Kidney (tissue), 14 donors: Measurements from ENCODE around the gene KLLN. TPM values are rescaled to one million over a fixed set of nuclear protein-coding genes. Genes with fewer than 3 reads are reported as not detected.
"Not testable (repeated sequence)": the region's sequence is repeated elsewhere in the genome, so short reads cannot be mapped to it uniquely, and the experiment has no call there.

Experiments
- DNase-seq, 5 donors: peaks; one replicate each; pipeline ENCODE4 v3.0.0-alpha.2; 2013 to 2020
- FAIRE-seq: peaks from 2 replicates; lab custom pipeline; 2012; peaks lifted over from hg19 to GRCh38; lab: Jason Lieb, UNC
- H3K27ac ChIP-seq, 2 donors: one replicate each; pipeline ENCODE4 v1.7.0; 2013; ENCODE audit warnings: low read depth in 2 of 2, low read length in 2 of 2, inconsistent platforms in 1 of 2
- H3K27me3 ChIP-seq: one replicate; pipeline ENCODE4 v1.7.1; 2013; ENCODE audit warnings: low read length, inconsistent platforms; ENCODE audit not compliant: control insufficient read depth, insufficient read depth
- H3K36me3 ChIP-seq, 3 donors: one replicate each; pipeline versions ENCODE4 v1.7.0 to v1.7.1; 2013; ENCODE audit warnings: low read length in 3 of 3, control low read depth in 1 of 3, inconsistent platforms in 1 of 3; ENCODE audit not compliant: insufficient read depth in 3 of 3, control insufficient read depth in 2 of 3
- H3K4me1 ChIP-seq, 3 donors: one replicate each; pipeline versions ENCODE4 v1.7.0 to v1.7.1; 2013; ENCODE audit warnings: low read length in 3 of 3, inconsistent platforms in 1 of 3, low read depth in 1 of 3; ENCODE audit not compliant: control insufficient read depth in 2 of 3, insufficient read depth in 2 of 3
- H3K4me3 ChIP-seq, 3 donors: one replicate each; pipeline versions ENCODE4 v1.7.0 to v1.8.1; 2013; ENCODE audit warnings: low read length in 3 of 3, control low read depth in 1 of 3, inconsistent platforms in 1 of 3
- H3K9ac ChIP-seq, 3 donors: one replicate each; pipeline versions ENCODE4 v1.7.0 to v1.7.1; 2013; ENCODE audit warnings: low read length in 3 of 3, control low read depth in 1 of 3, inconsistent platforms in 1 of 3
- H3K9me3 ChIP-seq, 3 donors: one replicate each; pipeline versions ENCODE4 v1.7.0 to v1.7.1; 2013; ENCODE audit warnings: low read length in 3 of 3, control low read depth in 1 of 3, inconsistent platforms in 1 of 3; ENCODE audit not compliant: control insufficient read depth in 2 of 3, insufficient read depth in 1 of 3
- intact Hi-C: fragments of 100-400 bp; cut with DNase I; formaldehyde crosslinking; loops from one replicate; pipeline ENCODE4 v1.11.1; 2022
- polyA plus RNA-seq: library from polyadenylated mRNA; stranded (reverse); fragments of 350-450 nt; fragmentation: Illumina TruSeq; extraction: RNeasy Lipid Tissue Mini Kit (QIAGEN cat#74804); gene quantifications from one replicate; pipeline ENCODE4 v1.2.3, GENCODE V29; 2014; ENCODE audit warnings: low read depth, low replicate concordance; ENCODE audit not compliant: insufficient read depth
- total RNA-seq: library from RNA; stranded (reverse); fragmentation: NEBNext Ultra II Directional; extraction: Animal tissue kit (Norgen Biotek cat#: 25700); gene quantifications from one replicate; pipeline ENCODE4 v1.2.1, GENCODE V29; 2021
- TF ChIP-seq, protein P1 (sequence below): IDR thresholded peaks from 3 replicates; pipeline ENCODE4 v1.5.1; 2012; ENCODE audit warnings: mild to moderate bottlenecking, moderate library complexity, borderline replicate concordance; ENCODE audit not compliant: insufficient read depth; ENCODE audit errors: extremely low read depth
- donor health status: control.
- donor health status: control.
- donor health status: control.
- donor health status: control.
- donor health status: control.
- donor health status: DM: yes; HTN: yes; CAD: no.
- donor health status: Normal renal cell carcinoma (clear cell type).

The KLLN gene
- total and polyA plus RNA-seq, 2 donors from 2014 or later = 0.82 to 1.7 TPM

DNA sequence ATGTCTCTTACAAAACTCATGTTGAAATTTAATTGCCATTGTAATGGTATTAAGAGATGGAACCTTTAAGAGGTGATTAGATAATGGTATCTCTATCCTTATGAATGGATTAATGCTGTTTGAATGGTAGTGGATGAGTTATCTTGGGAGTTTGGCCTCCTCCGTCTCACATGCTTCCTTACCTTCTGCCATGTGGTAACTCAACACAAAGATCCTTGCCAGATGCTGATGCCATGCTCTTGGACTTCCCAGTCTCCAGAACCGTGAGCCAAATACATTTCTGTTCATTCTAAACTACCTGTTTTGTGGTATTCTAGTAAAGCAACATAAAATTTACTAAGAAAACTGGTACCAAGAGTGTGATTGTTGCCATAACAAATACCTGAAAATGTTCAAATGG, 23.3 kb upstream of the KLLN start:
- H3K4me3 ChIP-seq = no peak overlapping the region
- intact Hi-C loops = no loop called here
- TF ChIP-seq, protein P1, sequence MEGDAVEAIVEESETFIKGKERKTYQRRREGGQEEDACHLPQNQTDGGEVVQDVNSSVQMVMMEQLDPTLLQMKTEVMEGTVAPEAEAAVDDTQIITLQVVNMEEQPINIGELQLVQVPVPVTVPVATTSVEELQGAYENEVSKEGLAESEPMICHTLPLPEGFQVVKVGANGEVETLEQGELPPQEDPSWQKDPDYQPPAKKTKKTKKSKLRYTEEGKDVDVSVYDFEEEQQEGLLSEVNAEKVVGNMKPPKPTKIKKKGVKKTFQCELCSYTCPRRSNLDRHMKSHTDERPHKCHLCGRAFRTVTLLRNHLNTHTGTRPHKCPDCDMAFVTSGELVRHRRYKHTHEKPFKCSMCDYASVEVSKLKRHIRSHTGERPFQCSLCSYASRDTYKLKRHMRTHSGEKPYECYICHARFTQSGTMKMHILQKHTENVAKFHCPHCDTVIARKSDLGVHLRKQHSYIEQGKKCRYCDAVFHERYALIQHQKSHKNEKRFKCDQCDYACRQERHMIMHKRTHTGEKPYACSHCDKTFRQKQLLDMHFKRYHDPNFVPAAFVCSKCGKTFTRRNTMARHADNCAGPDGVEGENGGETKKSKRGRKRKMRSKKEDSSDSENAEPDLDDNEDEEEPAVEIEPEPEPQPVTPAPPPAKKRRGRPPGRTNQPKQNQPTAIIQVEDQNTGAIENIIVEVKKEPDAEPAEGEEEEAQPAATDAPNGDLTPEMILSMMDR = no peak
- H3K4me1 ChIP-seq = no peaks in the 10 kb centered on the region
- H3K9me3 ChIP-seq = peaks cover 0 to 6% (median 4%) of the 10 kb centered on the region in 3 donors
- no peak overlapping the region for H3K27ac ChIP-seq
- H3K9ac ChIP-seq = no peak overlapping the region
- peaks cover 6 to 8% (median 8%) of the 10 kb centered on the region in 3 donors for H3K36me3 ChIP-seq
- no peaks in the 10 kb centered on the region for H3K27me3 ChIP-seq
- no peak for FAIRE-seq
- DNase-seq = no peak

DNA sequence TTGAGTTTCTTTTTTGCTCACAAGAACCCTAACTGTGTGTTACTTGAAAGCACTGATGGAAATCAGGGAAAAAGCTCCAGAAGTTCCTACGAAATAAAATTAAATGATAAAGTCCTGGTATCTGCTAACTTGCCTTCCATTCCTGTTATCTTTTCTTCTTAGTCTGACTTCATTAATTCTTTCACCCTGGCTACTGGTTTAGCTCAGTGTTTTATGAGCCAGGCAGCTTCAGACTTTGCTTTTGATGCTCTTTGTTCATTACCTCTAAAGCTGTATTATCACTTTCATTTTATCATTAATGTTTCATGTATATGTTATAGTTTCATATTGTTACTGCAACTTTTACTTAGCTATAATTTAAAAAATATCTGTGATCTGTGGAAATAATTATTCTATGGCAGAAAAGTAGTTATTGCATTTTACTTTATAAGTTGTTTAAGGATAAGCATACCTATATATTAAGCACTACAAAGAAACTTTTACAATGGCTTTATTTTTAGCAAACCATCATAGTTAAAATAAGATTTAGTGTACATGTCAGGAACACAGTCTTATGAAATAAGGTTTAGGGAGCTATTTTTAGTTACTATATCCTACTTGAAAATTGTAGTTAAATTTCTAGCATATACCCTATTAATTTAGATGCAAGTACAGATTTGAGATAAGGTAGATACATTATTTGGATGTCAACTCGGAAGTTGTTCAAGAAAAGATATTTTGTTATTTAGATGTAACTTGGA, 19.4 kb upstream of the KLLN start:
- TF ChIP-seq, protein P1 = no peak
- H3K4me1 ChIP-seq = no peaks in the 10 kb centered on the region
- peaks cover 3 to 8% (median 6%) of the 10 kb centered on the region in 3 donors for H3K36me3 ChIP-seq
- H3K9ac ChIP-seq = no peak overlapping the region
- DNase-seq (no peak), FAIRE-seq (no peak)
- no peaks in the 10 kb centered on the region for H3K27me3 ChIP-seq
- intact Hi-C loops = no loop called here
- no peak overlapping the region for H3K4me3 ChIP-seq
- peaks cover 0 to 6% (median 4%) of the 10 kb centered on the region in 3 donors for H3K9me3 ChIP-seq
- no peak overlapping the region for H3K27ac ChIP-seq

DNA sequence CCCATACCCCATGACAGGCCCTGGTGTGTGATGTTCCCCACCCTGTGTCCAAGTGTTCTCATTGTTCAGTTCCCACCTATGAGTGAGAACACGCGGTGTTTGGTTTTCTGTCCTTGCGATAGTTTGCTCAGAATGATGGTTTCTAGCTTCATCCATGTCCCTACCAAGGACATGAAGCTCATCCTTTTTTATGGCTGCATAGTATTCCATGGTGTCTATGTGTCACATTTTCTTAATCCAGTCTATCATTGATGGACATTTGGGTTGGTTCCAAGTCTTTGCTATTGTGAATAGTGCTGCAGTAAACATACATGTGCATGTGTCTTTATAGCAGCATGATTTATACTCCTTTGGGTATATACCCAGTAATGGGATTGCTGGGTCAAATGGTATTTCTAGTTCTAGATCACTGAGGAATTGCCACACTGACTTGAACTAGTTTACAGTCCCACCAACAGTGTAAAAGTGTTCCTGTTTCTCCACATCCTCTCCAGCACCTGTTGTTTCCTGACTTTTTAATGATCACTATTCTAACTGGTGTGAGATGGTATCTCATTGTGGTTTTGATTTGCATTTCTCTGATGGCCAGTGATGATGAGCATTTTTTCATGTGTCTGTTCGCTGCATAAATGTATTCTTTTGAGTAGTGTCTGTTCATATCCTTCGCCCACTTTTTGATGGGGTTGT, 18.2 kb upstream of the KLLN start:
- H3K27me3 ChIP-seq, intact Hi-C loops, FAIRE-seq, H3K9ac ChIP-seq, DNase-seq, H3K4me1 ChIP-seq, H3K9me3 ChIP-seq, H3K4me3 ChIP-seq, H3K36me3 ChIP-seq, H3K27ac ChIP-seq: not testable (repeated sequence)

DNA sequence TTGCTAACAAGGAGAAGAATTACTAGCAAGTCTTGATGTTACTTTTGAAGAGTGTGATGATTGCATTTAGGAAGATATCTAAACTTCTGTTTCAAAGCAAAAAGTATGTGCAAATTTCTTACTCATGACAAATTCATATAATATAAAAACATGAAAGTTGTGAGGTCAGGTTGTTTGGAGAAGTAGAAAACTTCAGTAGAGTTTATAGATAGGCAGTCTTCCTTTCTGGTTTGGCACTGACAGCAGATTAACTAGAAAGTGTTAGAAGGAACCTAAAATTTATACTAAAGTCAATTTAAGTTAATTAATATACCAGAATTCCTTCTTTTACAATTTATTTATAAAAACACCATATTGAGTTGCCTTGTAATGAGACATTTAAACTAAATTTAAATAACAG, 17.0 kb upstream of the KLLN start:
- Histone ChIP-seq H3K9me3 (no peaks in the 10 kb centered on the region), H3K27me3 (no peaks in the 10 kb centered on the region), H3K9ac (no peak overlapping the region), H3K36me3 (peaks cover 0 to 2% (median 0%) of the 10 kb centered on the region in 3 donors), H3K4me3 (no peak overlapping the region), H3K4me1 (no peaks in the 10 kb centered on the region), H3K27ac (no peak overlapping the region)
- DNase-seq = no peak
- FAIRE-seq = no peak
- TF ChIP-seq, protein P1 = no peak
- intact Hi-C loops = no loop called here
